GM23338 (cell line): Measurements from ENCODE around the gene DDIAS.

Experiments
- CREB1 ChIP-seq: fragments of 250-450 bp; sonication (Bioruptor Pico); IDR thresholded peaks from 2 replicates; pipeline ENCODE4 v1.5.0; 2020; ENCODE audit warnings: low read depth, mild to moderate bottlenecking, moderate library complexity
- CTCF ChIP-seq, 2 experiments: fragments of 200-600 bp in 1 of 2; sonication (generic) in 1 of 2; conservative IDR thresholded peaks; 2 replicates each; pipeline versions ENCODE4 v1.5.1 to v1.6.1; 2016 to 2017; ENCODE audit warnings: antibody characterized with exemption in 2 of 2, low read depth in 2 of 2, mild to moderate bottlenecking in 2 of 2, moderate library complexity in 1 of 2
- EZH2 ChIP-seq: fragments of 200-600 bp; sonication (generic); IDR thresholded peaks from one replicate; pipeline ENCODE4 v1.8.0; 2017; ENCODE audit warnings: antibody characterized with exemption, mild to moderate bottlenecking, low read depth; ENCODE audit not compliant: unreplicated experiment
- EZH2phosphoT487 ChIP-seq: fragments of 200-600 bp; sonication (generic); IDR thresholded peaks from one replicate; pipeline ENCODE4 v1.8.1; 2018; ENCODE audit warnings: antibody characterized with exemption; ENCODE audit not compliant: unreplicated experiment
- JUNB ChIP-seq: IDR thresholded peaks from one replicate; pipeline ENCODE4 v1.6.1; 2016; ENCODE audit warnings: antibody characterized with exemption; ENCODE audit not compliant: unreplicated experiment
- NANOG ChIP-seq: IDR thresholded peaks from 2 replicates; pipeline ENCODE4 v1.6.1; 2016; ENCODE audit warnings: antibody characterized with exemption, borderline replicate concordance
- POLR2AphosphoS5 ChIP-seq: IDR thresholded peaks from 2 replicates; pipeline ENCODE4 v1.6.1; 2016; ENCODE audit warnings: antibody characterized with exemption, low read depth
- REST ChIP-seq: IDR thresholded peaks from one replicate; pipeline ENCODE4 v1.6.1; 2018; ENCODE audit warnings: antibody characterized with exemption; ENCODE audit not compliant: unreplicated experiment

- TF ChIP-seq CTCF (conservative IDR thresholded peaks at IDR 0.05; ENCODE audit: low read depth in 2 of 2): no peak
- TF ChIP-seq EZH2phosphoT487: no peak
- no peak for TF ChIP-seq JUNB
- TF ChIP-seq CREB1 (CRISPR knock-in tag): no peak
- TF ChIP-seq POLR2AphosphoS5: no peak
- TF ChIP-seq REST: no peak
- no peak for TF ChIP-seq EZH2
- no peak for TF ChIP-seq NANOG
Observed at GRCh38 chr11:82903843-82904586, 2.5 kb downstream of the DDIAS start.
